ENCODE data around the gene PPA2.

The PPA2 gene

GRCh38 chr4:105495667-105496066, 21.8 kb upstream of the PPA2 start:
- no peak overlapping the region for H2BK15ac ChIP-seq (ENCODE audit: low read depth, poor library complexity, severe bottlenecking)
- no peak overlapping the region for H3K23ac ChIP-seq (ENCODE audit: low read length in 2 of 2)
- no peak overlapping the region for H2BK5ac ChIP-seq (ENCODE audit: low read depth, low read length, poor library complexity, severe bottlenecking)
- H3K4me1 ChIP-seq (ENCODE audit: control insufficient read depth, insufficient read depth, low read depth, low read length): no peaks in the 10 kb centered on the region
- no peak overlapping the region for H3K27ac ChIP-seq (ENCODE audit: low read length, poor library complexity, severe bottlenecking)
- H3K14ac ChIP-seq (ENCODE audit: low read length in 2 of 2): no peak overlapping the region
- no peak overlapping the region for H3K18ac ChIP-seq (ENCODE audit: low read depth in 1 of 2, low read length in 2 of 2)
- no peaks in the 10 kb centered on the region for H3K36me3 ChIP-seq (ENCODE audit: control insufficient read depth in 1 of 2, insufficient read depth in 2 of 2, low read depth in 1 of 2, low read length in 2 of 2)
- H3K4ac ChIP-seq (ENCODE audit: low read depth in 1 of 2, low read length in 2 of 2): no peak overlapping the region
- no peak overlapping the region for H2BK12ac ChIP-seq (ENCODE audit: low read length in 2 of 2)
- H3K9ac ChIP-seq (ENCODE audit: low read length): no peak overlapping the region
- no peak overlapping the region for H2AK5ac ChIP-seq (ENCODE audit: low read length, severe bottlenecking)
- WGBS: 78% methylated on average over 2 of the region's 3 CpGs
- H4K91ac ChIP-seq (ENCODE audit: low read length): no peak overlapping the region
- no peak overlapping the region for H4K8ac ChIP-seq (ENCODE audit: low read length)
- no peaks in the 10 kb centered on the region for H3K9me3 ChIP-seq (ENCODE audit: control insufficient read depth, low read length)
- H3K4me3 ChIP-seq (ENCODE audit: insufficient read depth in 1 of 2, low read depth in 1 of 2, low read length in 2 of 2): no peak overlapping the region
- no peaks in the 10 kb centered on the region for H3K27me3 ChIP-seq (ENCODE audit: control insufficient read depth in 1 of 2, insufficient read depth in 1 of 2, low read length in 2 of 2)
- DNase-seq: no peak
- H2AFZ ChIP-seq (ENCODE audit: low read depth, low read length): no peak overlapping the region
- H2BK120ac ChIP-seq (ENCODE audit: low read depth, low read length): no peak overlapping the region
- H3K79me1 ChIP-seq (replicated peaks; ENCODE audit: low read length, poor library complexity, severe bottlenecking): no peaks in the 10 kb centered on the region
- no peak overlapping the region for H3K4me2 ChIP-seq (ENCODE audit: low read length, poor library complexity, severe bottlenecking)

GRCh38 chr4:105490523-105490922, 16.7 kb upstream of the PPA2 start:
- no peak for DNase-seq

GRCh38 chr4:105483840-105484239, 10.0 kb upstream of the PPA2 start:
- Histone ChIP-seq H3K4me1 (ENCODE audit: control insufficient read depth, insufficient read depth, low read depth, low read length) (no peaks in the 10 kb centered on the region), H3K9ac (ENCODE audit: low read length) (no peak overlapping the region), H3K18ac (ENCODE audit: low read depth in 1 of 2, low read length in 2 of 2) (no peak overlapping the region), H3K4ac (ENCODE audit: low read depth in 1 of 2, low read length in 2 of 2) (no peak overlapping the region), H2BK12ac (ENCODE audit: low read length in 2 of 2) (no peak overlapping the region), H3K36me3 (ENCODE audit: control insufficient read depth in 1 of 2, insufficient read depth in 2 of 2, low read depth in 1 of 2, low read length in 2 of 2) (no peaks in the 10 kb centered on the region), H3K4me3 (ENCODE audit: insufficient read depth in 1 of 2, low read depth in 1 of 2, low read length in 2 of 2) (no peak overlapping the region), H3K4me2 (ENCODE audit: low read length, poor library complexity, severe bottlenecking) (no peak overlapping the region), H3K79me1 (replicated peaks; ENCODE audit: low read length, poor library complexity, severe bottlenecking) (no peaks in the 10 kb centered on the region), H3K27ac (ENCODE audit: low read length, poor library complexity, severe bottlenecking) (no peak overlapping the region), H2BK120ac (ENCODE audit: low read depth, low read length) (no peak overlapping the region), H3K9me3 (ENCODE audit: control insufficient read depth, low read length) (no peaks in the 10 kb centered on the region), H3K23ac (ENCODE audit: low read length in 2 of 2) (no peak overlapping the region), H2BK5ac (ENCODE audit: low read depth, low read length, poor library complexity, severe bottlenecking) (no peak overlapping the region), H2AFZ (ENCODE audit: low read depth, low read length) (no peak overlapping the region), H2AK5ac (ENCODE audit: low read length, severe bottlenecking) (no peak overlapping the region), H2BK15ac (ENCODE audit: low read depth, poor library complexity, severe bottlenecking) (no peak overlapping the region), H4K8ac (ENCODE audit: low read length) (no peak overlapping the region), H3K27me3 (ENCODE audit: control insufficient read depth in 1 of 2, insufficient read depth in 1 of 2, low read length in 2 of 2) (no peaks in the 10 kb centered on the region), H3K14ac (ENCODE audit: low read length in 2 of 2) (no peak overlapping the region), H4K91ac (ENCODE audit: low read length) (no peak overlapping the region)
- 81% methylated on average over 2 of the region's 3 CpGs for WGBS
- DNase-seq: no peak

More at GRCh38 chr4:105490523-105490922, 16.7 kb upstream of the PPA2 start:
- no peak overlapping the region for H3K4me2 ChIP-seq (ENCODE audit: low read length, poor library complexity, severe bottlenecking)
- no peaks in the 10 kb centered on the region for H3K4me1 ChIP-seq (ENCODE audit: control insufficient read depth, insufficient read depth, low read depth, low read length)
- H2BK120ac ChIP-seq (ENCODE audit: low read depth, low read length): no peak overlapping the region
- no peak overlapping the region for H3K14ac ChIP-seq (ENCODE audit: low read length in 2 of 2)
- H3K23ac ChIP-seq (ENCODE audit: low read length in 2 of 2): no peak overlapping the region
- no peak overlapping the region for H3K18ac ChIP-seq (ENCODE audit: low read depth in 1 of 2, low read length in 2 of 2)
- no peak overlapping the region for H3K27ac ChIP-seq (ENCODE audit: low read length, poor library complexity, severe bottlenecking)
- no peak overlapping the region for H2BK12ac ChIP-seq (ENCODE audit: low read length in 2 of 2)
- H3K4me3 ChIP-seq (ENCODE audit: insufficient read depth in 1 of 2, low read depth in 1 of 2, low read length in 2 of 2): no peak overlapping the region
- no peaks in the 10 kb centered on the region for H3K79me1 ChIP-seq (replicated peaks; ENCODE audit: low read length, poor library complexity, severe bottlenecking)
- no peak overlapping the region for H3K9ac ChIP-seq (ENCODE audit: low read length)
- H4K91ac ChIP-seq (ENCODE audit: low read length): no peak overlapping the region
- no peak overlapping the region for H4K8ac ChIP-seq (ENCODE audit: low read length)
- H2AFZ ChIP-seq (ENCODE audit: low read depth, low read length): no peak overlapping the region
- no peak overlapping the region for H3K4ac ChIP-seq (ENCODE audit: low read depth in 1 of 2, low read length in 2 of 2)
- no peak overlapping the region for H2AK5ac ChIP-seq (ENCODE audit: low read length, severe bottlenecking)
- H3K36me3 ChIP-seq (ENCODE audit: control insufficient read depth in 1 of 2, insufficient read depth in 2 of 2, low read depth in 1 of 2, low read length in 2 of 2): no peaks in the 10 kb centered on the region
- H2BK15ac ChIP-seq (ENCODE audit: low read depth, poor library complexity, severe bottlenecking): no peak overlapping the region
- H2BK5ac ChIP-seq (ENCODE audit: low read depth, low read length, poor library complexity, severe bottlenecking): no peak overlapping the region
- no CpG with 5 or more reads among the region's 1 CpG for WGBS
- H3K27me3 ChIP-seq (ENCODE audit: control insufficient read depth in 1 of 2, insufficient read depth in 1 of 2, low read length in 2 of 2): no peaks in the 10 kb centered on the region
- H3K9me3 ChIP-seq (ENCODE audit: control insufficient read depth, low read length): peaks cover 7% of the 10 kb centered on the region

- Histone ChIP-seq H2AFZ (ENCODE audit: low read depth, low read length) (no peak overlapping the region), H3K4me3 (ENCODE audit: insufficient read depth in 1 of 2, low read depth in 1 of 2, low read length in 2 of 2) (peak overlapping the region; percentile 94 to 99), H2BK12ac (ENCODE audit: low read length in 2 of 2) (no peak overlapping the region), H3K36me3 (ENCODE audit: control insufficient read depth in 1 of 2, insufficient read depth in 2 of 2, low read depth in 1 of 2, low read length in 2 of 2) (no peaks in the 10 kb centered on the region), H2BK15ac (ENCODE audit: low read depth, poor library complexity, severe bottlenecking) (no peak overlapping the region), H3K14ac (ENCODE audit: low read length in 2 of 2) (no peak overlapping the region), H2BK120ac (ENCODE audit: low read depth, low read length) (no peak overlapping the region), H3K18ac (ENCODE audit: low read depth in 1 of 2, low read length in 2 of 2) (no peak overlapping the region), H4K91ac (ENCODE audit: low read length) (no peak overlapping the region), H3K27ac (ENCODE audit: low read length, poor library complexity, severe bottlenecking) (no peak overlapping the region), H3K79me1 (replicated peaks; ENCODE audit: low read length, poor library complexity, severe bottlenecking) (peaks cover 3% of the 10 kb centered on the region), H3K9ac (ENCODE audit: low read length) (peak overlapping the region; percentile 99), H3K27me3 (ENCODE audit: control insufficient read depth in 1 of 2, insufficient read depth in 1 of 2, low read length in 2 of 2) (no peaks in the 10 kb centered on the region), H3K9me3 (ENCODE audit: control insufficient read depth, low read length) (no peaks in the 10 kb centered on the region), H3K4me1 (ENCODE audit: control insufficient read depth, insufficient read depth, low read depth, low read length) (peaks cover 4% of the 10 kb centered on the region), H3K4me2 (ENCODE audit: low read length, poor library complexity, severe bottlenecking) (peak overlapping the region; percentile 81), H3K23ac (ENCODE audit: low read length in 2 of 2) (no peak overlapping the region), H3K4ac (ENCODE audit: low read depth in 1 of 2, low read length in 2 of 2) (no peak overlapping the region), H2AK5ac (ENCODE audit: low read length, severe bottlenecking) (no peak overlapping the region), H4K8ac (ENCODE audit: low read length) (no peak overlapping the region), H2BK5ac (ENCODE audit: low read depth, low read length, poor library complexity, severe bottlenecking) (no peak overlapping the region)
- peak; percentile 88 for DNase-seq
- 19% methylated on average over 20 of the region's 23 CpGs for WGBS
Measured at GRCh38 chr4:105474099-105474518, 247 bp upstream of the PPA2 start.

Data from mesenchymal stem cell (in vitro differentiated cells and primary cell).